ENCODE measurements around the gene WFDC12.

The WFDC12 gene

DNA sequence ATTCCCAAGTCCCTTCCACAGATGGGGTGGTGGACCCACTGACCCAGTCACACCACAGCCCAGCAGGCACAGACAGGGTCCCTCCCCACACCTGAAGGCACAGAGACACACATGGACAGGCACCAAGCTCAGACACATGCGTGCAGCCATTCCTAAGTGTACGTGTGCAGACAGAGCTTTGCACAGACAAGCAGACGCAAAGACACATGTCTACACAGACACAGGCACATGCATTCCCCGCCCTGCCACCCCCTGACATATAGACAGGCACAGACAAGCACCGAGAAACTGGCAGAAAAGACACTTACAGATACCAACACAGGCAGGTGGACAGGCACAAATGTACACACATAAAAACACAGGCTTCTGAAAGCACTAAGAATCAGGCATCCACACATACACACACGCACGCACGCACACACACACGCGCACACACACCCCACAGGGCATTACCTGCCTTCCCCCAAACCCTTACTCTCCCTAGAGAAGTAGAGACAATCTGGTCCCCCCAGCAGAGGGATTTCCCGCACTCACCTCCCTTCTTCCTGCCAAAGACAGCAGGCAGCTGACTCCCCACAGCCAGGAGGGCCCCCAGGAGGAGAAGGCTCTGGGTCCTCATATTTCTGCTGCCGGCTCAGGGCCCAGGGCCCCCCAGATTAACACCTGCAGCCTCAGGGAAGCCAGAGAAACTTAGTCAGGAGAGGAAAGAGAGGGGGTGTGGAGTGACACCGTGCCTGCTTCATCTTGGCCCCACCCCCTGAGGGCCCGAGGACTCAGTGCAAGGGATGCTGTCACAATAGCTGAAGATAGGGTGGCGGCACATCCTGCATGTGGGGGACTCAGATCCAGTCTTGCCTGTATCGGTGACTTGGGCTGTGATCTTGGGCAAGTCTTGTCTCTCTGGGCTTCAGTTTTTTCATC lies 9.5 kb downstream of the WFDC12 start, which contains the start of gene WFDC5:
Gene WFDC5 (minus strand): TSS at position 710 of the 921 bp plus-strand sequence. CDS start 91 bp downstream, at position 619.
- DNase-seq, result no peak

DNA sequence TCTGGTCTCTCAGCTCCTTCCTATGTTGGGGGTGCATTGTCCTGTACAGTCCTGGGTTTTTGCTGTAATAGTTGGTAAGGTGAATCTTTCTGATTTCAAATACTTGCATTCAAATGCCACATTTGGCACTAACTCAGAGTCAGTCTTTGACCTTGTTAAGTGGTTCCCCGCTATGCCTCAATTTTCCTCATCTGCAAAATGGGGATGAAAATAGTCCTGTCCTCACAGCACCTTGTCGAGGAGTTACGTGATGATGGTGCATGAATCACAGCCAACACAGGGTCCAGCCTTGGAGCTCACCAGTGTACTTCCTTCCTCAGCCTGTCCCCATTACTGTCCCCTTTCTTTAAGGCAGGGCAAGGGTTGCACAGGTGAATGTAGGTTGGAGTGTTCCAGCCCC lies 10.4 kb downstream of the WFDC12 start:
- no peak for DNase-seq

DNA sequence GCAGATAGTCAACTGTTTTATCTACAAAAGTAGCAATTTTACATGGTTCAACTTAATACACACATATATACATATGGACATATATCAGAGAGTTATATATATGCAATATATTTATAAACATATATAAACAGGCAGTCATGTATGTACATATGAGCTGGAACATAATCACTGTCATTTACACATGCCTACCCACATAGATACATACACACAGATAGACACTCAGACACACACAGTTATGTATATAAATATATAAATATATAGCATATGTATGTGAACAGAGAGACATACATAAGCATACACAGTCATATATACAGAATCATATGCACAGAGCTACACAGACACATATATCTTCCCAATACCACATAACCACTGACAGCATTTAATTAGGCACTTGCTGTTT lies 11.5 kb downstream of the WFDC12 start:
- DNase-seq, result no peak

DNA sequence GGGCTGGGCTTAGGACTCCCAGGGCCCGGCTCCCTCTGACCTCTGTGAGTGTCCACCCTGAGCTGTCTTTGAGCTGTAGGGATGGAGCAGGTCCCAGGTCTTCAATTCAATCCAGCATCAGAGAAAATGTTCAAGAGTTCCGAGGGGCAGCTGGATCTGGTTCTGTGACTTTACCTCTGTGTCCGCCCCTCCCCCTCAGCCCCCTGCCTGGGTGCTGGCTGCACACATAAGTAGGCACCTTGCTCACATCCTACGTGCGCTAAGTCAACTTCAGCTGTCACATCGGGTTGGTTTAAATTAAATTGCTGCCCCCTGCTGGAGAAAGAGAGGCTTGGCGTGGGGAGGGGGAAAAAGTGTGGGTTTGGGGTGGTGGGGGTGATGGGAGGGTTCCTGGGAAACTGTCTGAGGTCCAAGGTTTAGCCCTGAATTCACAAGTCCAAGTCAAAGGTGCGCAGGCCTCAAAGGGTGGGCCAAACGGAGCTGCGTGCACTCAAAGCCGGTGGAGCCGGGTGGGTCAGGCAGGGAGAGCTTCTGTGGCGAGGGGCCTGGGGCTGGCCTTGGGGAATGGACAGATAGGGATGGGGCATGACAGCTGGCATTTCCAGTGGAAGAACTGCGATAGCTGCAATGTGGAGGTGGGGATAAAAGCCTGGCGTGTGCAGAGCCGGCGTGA lies 12.3 kb downstream of the WFDC12 start:
- no peak for DNase-seq

DNA sequence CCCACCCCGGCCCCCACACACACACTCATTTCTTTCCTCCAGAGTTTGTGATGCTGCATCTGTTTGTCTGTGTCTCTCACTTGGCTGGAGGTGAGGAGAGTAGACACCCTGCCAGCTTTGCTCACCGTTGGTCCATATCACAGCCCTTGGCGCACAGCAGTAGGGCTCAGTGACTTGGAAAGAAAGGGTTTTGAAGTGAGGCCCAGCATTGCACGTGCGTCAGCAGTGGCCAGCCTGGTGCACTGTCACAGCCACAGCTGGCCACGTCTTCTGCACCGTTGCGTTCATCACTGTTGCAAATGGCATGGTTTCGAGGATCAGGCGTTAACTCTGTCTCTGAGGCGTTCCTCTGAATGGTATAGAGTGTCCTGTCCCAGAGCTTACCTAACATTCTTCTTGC lies 13.0 kb downstream of the WFDC12 start:
- no peak for DNase-seq

DNA sequence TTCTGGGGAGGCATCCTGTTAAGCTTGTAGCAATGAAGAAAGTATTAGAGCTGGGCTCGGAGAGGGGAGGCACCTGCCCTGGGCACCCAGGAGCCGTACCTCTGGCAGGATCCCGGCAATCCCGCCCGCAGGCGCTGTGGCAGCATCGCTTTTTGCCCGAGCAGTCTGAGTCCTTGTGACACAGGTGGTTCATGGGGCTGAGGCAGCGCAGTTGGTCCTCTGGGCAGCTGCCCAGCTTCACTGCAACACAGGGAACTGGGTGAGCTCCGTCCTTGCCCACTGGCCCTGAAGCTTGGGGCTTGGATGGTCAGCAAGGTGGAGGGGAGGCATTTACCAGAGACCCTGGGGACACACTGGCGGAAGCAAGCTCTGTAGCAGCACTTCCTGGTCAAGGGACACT lies 14.0 kb downstream of the WFDC12 start:
- no peak for DNase-seq

DNA sequence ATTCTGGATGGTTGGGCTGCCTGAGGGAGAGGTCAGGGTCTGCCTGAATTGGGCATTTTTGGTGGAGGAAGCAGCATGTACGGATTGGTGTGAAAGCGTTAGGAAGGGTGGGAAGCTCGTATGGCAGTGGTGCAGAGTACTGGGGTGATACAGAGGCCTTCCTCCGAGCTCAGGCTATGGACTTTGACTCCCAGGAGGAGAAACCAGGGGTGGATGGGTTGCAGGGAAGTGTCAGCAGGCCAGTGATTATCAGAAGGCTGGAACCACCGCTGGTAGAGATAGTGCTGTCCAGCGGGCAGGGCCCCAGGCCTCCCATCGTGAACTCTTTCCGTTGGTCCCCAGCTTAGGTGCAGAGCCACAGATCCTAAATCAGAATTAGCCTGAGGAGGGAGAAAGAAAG lies 14.6 kb downstream of the WFDC12 start:
- no peak for DNase-seq

DNA sequence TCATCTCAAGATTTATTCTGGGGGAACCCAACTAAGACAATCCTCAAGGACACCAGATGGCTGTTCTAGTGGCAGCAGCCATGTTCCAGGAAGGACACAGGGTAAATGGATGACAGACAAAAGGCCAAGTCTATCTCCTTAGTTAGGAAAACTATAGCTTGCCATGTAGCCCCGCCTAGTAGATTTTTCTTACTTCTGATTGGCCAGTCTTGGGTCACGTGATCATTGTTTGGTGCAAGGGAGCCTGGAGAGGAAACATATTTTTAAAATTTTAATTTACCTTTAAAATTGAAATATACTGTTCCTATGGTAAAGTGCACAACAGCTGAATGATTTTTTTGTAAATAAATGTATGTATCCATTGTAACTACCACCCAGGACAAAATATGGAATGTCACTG lies 18.9 kb downstream of the WFDC12 start:
- DNase-seq, result no peak

DNA sequence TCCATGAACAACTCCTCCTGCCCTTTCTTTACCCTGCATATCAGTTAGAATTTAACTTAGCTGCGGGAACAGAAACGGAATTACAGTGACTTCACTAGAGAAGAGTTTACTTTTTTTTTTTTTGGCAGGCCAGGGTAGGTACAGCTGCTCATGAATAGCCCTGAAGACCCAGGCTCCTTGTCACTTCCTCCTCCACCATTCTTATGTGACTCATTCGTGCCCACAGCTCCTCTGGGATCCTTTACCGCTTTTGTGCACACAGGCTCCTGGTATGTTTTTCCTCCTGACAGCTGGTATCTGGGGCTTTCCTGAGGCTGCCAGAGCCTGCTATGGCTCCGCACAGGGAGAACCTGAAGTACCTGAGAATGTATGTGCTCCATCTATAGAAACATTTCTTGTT lies 19.5 kb downstream of the WFDC12 start:
- DNase-seq, result no peak

DNA sequence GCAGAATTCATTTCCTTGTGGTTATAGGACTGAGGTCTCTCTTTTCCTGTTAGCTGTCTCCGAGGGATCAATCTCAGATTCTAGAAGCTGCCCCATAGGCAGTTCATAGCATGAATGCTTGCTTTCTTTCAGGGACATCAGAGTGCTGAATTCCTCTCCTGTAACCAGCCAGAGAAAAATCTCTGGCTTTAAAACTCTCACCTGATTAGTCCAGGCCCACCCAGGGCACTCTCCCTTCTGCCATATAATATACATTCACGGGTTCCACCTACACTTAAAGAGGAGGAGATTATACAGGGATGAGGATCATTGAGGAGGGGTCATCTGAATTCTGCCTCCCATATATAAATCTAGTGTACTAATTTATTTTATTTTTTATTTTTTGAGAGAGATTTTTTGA lies 21.2 kb downstream of the WFDC12 start:
- DNase-seq, result no peak

DNA sequence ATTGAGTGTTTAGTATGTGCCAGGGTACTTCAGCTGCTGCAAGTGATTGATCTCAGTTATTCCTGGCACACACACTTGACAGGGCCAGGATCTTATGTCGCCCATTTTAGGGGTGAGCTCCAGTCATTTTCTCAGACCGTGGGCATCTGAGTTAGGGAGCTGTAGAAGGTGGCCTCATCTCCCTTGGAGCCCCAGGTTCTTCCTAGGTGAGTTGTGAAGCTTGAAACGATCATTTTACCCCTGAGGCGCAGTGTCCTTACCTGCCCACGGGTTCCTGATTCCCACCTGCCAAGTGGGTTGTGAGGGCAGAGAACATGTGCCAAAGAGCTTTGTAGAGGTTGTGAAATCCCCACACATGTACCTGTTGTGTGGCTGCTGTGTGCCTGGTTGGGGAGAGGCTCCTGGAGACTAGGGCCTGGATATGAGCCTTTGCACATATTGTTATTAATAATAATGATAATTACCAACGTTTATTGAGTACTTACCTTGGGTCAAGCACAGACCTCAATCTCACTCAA lies 22.9 kb downstream of the WFDC12 start:
- no peak for DNase-seq

DNA sequence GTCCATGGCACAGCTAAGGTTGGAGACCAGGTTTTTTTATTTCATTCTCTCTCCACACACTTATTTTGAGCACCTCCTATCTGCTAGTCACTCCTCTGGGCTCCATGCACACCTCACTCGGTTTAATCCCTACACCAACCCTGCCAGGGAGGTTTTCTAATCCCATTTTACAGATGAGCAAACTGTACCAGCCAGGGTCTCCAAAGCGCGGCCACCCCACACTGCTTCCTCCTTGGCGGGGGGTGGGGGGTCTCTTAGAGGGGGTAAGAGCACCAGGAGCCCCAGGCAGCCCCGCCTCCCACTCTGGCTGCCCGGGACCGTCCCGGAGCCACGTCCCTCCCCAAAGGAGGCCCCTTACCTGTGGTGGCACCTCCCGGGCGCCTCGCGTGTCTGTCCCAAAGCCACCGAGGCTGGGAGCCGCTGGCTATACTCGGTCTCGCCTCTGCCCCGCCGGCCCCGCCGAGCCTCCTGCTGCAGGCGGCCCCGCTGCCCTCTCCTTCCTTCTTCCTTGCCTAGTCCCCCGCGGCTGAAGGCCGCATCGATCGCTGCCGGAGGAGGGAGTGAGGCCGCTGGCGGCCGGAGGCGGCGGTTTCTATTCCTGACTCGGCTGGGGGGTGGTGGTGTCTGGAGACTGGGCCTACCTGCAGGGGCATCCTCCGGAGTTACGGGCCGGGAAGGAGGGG lies 23.6 kb downstream of the WFDC12 start, which contains the start of gene KCNS1:
Gene KCNS1 (minus strand): TSS at position 565 of the 683 bp plus-strand sequence. CDS start 1,891 bp downstream, outside the sequence.
- no peak for DNase-seq

DNA sequence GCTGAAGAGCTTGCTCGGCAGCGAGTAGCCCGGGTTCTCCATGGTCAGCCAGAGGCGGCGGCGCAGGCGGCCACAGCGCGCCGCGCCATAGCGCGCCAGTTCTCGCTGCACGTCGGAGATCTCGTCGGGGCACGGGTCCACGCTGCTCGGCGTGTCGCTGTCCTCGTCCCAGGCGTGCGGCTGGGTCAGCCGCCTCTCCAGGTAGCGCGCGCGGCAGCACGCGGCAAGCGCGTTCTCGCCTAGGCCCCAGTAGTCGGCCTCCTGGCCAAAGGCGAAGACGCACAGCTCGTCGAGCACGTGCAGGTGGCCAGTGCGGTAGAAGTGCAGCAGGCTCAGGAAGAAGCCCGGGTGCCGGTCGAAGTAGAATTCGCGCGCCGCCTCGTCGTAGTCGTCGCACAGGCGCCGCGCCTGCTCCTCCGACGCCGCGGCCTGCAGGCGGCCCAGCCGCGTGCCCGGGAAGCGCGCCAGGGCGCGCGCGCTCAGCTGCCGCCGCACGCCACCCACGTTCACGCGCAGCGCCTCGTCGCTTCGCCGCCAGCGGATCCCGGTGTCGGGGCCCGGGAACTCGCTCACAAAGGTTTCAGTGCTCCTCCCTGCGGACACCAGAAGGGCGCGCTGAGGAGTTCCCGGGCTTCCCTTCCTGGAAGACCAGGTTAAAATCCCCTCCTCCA lies 26.0 kb downstream of the WFDC12 start:
- DNase-seq, result no peak

DNA sequence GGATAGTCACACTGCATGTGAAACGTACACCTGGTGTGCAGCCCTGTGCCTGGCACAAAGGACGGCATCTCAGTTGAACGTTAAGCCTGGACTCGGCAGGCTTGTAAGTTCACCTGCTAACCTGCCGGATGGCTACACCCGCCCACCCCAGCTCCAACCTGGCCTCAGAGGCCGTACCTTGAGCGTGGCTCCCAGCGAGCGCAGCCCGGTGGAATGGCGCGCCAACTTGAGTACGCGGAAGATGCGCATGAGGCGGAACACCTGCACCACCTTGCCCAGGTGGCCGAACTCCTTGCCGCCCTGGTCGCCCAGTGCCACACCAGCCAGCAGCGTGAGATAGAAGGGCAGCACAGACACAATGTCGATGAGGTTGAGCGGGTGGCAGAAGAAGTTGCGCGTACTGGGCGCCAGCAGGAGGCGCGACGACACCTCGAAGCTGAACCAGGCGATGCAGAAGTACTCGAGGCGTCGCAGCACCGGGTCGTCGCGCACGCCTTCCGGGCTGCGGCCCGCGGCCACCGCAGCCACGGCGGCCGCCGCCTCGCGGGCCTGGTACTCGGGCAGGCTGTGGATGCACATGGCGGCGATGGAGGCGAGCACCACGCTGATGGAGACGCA lies 26.7 kb downstream of the WFDC12 start:
- no peak for DNase-seq

DNA sequence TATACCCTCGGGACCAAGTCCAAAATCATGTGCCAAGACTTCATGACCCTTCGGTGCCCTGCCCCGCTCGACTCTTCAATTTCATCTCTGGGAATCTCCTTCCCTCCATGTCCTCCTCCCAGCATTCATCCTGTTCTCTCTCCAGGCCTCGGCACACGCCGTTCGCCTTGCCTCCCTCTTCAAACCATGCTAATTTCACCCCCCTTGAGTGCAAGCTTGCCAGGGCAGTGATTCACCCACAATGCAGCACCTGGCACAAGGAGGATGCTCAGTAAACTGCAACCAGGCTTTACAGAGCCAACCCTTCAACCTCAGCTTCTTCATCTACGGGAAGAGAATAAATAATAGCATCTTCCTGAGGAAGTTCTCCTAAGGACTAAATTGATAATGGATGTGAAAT lies 27.5 kb downstream of the WFDC12 start:
- DNase-seq, result no peak

DNA sequence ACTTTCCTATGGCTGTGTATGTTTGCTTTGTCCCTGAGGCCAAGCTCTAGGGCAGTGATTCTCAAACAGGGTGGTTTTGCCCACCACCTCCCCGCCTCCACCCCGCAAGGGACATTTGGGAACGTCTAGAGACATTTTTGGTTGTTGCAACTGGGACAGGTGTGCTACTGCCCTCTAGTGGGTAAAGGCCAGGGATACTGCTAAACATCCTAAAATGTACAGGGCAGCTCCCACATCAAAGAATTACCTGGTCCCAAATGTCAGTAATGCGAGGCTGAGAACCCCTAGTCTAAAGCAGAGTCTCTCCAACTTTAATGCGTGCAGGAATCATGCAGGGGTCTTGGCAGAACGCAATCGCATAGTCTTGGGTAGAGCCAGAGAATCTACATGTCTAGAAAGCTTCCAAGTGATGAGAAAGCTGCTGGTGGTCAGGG lies 28.4 kb downstream of the WFDC12 start:
- no peak for DNase-seq

DNA sequence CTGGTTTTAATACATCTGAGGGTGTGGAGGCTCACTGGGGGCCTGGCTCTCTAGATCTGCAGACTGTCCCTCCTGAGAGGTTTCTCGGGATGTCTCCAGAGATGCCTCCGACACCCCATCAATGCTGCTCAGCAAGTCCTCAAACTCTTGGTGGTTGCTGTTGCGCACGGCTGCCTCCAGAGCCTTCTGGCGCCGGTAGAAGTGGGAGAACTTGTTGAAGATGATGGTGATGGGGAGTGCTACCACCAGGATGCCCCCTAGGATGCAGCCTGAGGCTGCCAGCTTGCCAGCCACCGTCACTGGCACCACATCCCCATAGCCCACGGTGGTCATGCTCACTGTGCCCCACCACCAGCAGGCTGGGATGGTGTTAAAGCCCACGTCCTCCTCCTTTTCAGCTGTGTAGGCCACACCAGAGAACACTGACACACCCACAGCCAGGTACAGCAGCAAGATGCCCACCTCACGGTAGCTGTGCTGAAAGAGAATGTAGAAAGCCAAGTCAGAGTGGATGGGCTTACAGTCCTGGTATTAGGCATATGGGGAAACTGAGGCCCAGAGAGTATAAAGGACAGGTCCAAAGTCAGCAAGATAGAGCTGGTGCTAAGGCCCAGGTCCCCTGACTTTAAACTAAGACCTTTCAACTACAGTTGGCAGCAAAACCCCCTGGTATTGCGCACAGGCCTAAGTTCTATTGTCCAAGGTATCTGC lies 29.2 kb downstream of the WFDC12 start:
- DNase-seq, result no peak

DNA sequence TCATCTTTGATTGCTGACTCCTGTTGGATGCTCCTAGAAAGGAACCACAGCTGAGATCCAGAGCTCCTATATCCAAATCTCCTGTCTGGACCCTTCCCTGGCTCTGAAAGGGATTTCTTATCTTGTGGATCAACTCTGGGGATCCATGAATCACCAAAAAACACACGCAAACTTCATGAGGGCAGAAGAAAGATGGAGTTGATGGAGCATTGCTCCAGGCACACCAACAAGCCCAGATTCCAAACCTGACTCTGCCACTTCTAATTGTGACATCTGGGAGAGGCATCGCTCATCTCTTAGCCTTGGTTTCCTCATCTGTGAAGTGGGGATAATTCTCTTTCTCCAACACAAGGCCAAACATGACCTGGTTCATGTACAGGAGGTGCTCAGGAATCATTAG lies 30.1 kb downstream of the WFDC12 start:
- no peak for DNase-seq

DNA sequence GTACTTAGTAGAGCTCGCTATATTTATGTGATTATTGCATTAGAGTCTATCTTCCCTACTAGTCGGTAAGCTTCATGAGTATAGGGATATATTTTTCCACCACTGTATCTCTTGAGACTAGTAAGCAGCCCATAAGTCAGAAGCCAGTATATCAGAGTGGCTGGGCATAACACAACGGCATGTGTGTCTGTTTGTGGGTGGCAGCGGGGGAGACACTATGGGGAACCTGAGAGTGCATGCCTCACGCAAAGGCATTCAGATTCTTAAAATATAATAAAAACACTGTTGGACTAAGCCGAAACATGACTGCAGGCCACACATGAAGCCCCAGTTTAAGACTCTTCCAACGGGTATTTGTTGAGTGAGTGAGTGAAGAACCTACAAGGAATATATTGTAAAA lies 31.4 kb downstream of the WFDC12 start:
- DNase-seq, result no peak

DNA sequence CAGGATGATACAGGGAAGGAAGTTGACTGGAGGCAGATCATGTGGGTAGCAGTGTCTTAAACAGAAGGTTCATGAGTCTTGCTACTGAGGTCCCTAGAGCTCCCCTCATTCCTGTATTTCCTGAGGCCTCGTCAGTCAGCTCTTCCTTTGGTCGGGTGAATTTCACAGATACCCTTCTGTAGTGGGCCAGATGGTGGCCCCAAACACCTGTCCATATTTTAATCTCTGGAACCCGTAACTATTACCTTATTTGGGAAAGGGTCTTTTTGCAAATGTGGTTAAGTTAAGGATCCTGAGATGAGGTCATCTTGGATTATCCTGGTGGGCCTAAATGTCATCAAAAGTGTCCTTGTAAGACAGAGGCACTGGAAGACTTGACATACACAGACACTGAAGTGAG lies 32.9 kb downstream of the WFDC12 start:
- DNase-seq, result no peak

DNA sequence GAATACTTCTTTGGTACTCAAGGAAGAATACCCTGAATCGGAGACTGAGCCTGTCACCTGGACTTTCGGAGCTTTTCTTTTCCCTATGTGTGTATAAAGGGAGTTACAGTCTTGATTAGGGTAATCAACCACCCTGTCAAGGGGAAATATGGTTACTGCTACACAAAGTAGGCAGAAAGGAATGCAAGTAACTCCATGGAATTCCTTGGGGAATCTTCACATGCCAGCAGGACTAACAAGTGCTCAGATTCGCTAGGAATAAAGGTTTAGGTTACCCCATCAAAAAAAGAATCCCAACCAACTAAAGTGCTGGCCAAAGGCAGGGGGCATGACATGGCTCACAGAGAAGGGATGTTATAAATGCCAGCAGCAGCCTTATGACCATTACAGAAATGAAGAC lies 33.8 kb downstream of the WFDC12 start:
- no peak for DNase-seq

DNA sequence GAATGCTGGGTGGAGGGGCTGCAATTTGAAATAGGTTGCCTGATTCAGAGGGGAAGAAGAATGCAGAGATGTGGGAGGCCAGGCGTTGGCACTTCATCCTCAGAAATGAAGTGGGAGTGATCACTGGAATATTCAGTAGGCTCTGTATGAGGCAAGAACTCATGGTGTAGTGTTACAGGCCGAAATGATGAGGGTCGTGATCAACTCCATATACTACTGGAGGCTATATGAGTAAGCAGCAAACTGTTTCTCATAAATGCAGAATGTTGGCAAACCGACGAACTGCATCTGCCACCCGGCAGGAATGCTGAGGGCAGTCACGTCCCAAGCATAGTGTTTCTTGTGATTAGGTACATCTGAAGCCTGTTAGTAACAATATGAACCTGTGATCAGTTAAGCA lies 36.0 kb downstream of the WFDC12 start:
- no peak for DNase-seq

Measured in SHP77 treated with DMSO at 0.1 percent for 48 hours (cell line).